Measurements from ENCODE around the gene CHRFAM7A.
A peak's percentile ranks its signal among the peaks of the same experiment; 100 is the strongest.
"Not testable (repeated sequence)": the region's sequence is repeated elsewhere in the genome, so short reads cannot be mapped to it uniquely, and the experiment has no call there.

CHRFAM7A gene

DNA sequence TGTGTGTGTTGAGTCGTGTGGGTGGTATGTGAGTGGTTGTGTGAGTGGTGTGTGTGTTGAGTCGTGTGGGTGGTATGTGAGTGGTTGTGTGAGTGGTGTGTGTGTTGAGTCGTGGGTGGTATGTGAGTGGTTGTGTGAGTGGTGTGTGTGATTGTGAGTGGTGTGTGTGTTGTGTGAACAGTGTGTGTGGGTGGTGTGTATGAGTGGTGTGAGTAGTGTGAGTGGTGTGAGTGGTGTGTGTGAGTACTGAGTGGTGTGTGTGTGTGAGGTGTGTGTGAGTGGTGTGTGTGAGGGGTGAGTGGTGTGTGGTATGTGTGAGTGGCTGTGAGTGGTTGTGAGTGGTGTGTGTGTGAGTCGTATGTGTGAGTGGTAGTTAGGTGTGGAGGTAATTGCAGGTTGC, 17.5 kb downstream of the CHRFAM7A start:
- H3K27me3 ChIP-seq (ENCODE audit: insufficient read depth, low read length, poor library complexity); H3K4me2 ChIP-seq (ENCODE audit: low read length); H3K79me2 ChIP-seq (ENCODE audit: control insufficient read depth, insufficient read depth, low read length); H3K56ac ChIP-seq (ENCODE audit: low read length); H3K23ac ChIP-seq (ENCODE audit: low read length); H3K4me3 ChIP-seq (ENCODE audit: low read length); H2BK120ac ChIP-seq (ENCODE audit: low read depth, low read length); H3K36me3 ChIP-seq (ENCODE audit: control insufficient read depth, insufficient read depth, low read length); H3K9ac ChIP-seq (ENCODE audit: low read length); H4K8ac ChIP-seq (ENCODE audit: low read depth, low read length); H4K5ac ChIP-seq (ENCODE audit: low read length); H3K4me1 ChIP-seq (ENCODE audit: control insufficient read depth, low read depth, low read length); H3K27ac ChIP-seq (ENCODE audit: low read depth, low read length); H3K79me1 ChIP-seq (ENCODE audit: low read length); H2AK5ac ChIP-seq (ENCODE audit: low read length); H2BK5ac ChIP-seq (ENCODE audit: low read length); H3K18ac ChIP-seq (ENCODE audit: low read length); H3K4ac ChIP-seq (ENCODE audit: low read depth, low read length); H2BK15ac ChIP-seq (replicated peaks; ENCODE audit: low read depth): not testable (repeated sequence)
- 50% methylated on average over 1 of the region's 4 CpGs for WGBS (ENCODE audit: extremely low coverage, insufficient coverage, low lambda C conversion rate)
- peak; percentile 19 for DNase-seq

DNA sequence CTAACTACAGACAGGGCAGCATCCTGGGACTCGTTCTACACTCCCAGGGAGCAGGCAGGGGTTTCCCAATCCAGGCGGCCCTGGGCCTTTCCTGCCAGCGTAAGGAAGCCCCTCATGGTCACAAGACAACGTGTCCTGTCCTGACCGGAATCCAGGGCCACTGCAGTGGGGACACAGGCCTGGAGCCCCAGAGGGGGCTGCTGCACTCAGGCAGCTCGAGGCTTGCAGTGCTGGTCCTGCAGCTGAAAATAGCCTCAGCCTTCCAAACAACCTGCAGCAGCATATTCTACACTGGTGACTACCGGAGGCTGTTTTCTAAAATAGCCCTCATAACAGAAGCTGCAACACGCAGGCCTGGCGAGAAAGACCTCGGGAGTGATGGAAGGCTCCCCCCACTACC, 18.5 kb downstream of the CHRFAM7A start:
- not testable (repeated sequence) for H4K5ac ChIP-seq (ENCODE audit: low read length); H3K79me2 ChIP-seq (ENCODE audit: control insufficient read depth, insufficient read depth, low read length); DNase-seq; H3K79me1 ChIP-seq (ENCODE audit: low read length); H3K9ac ChIP-seq (ENCODE audit: low read length); H3K56ac ChIP-seq (ENCODE audit: low read length); H3K18ac ChIP-seq (ENCODE audit: low read length); H2AK5ac ChIP-seq (ENCODE audit: low read length); H3K27me3 ChIP-seq (ENCODE audit: insufficient read depth, low read length, poor library complexity); H3K36me3 ChIP-seq (ENCODE audit: control insufficient read depth, insufficient read depth, low read length); H2BK5ac ChIP-seq (ENCODE audit: low read length); H2BK15ac ChIP-seq (replicated peaks; ENCODE audit: low read depth); H3K4ac ChIP-seq (ENCODE audit: low read depth, low read length); H2BK120ac ChIP-seq (ENCODE audit: low read depth, low read length); H3K4me3 ChIP-seq (ENCODE audit: low read length); H3K4me2 ChIP-seq (ENCODE audit: low read length); H4K8ac ChIP-seq (ENCODE audit: low read depth, low read length); H3K23ac ChIP-seq (ENCODE audit: low read length); H3K4me1 ChIP-seq (ENCODE audit: control insufficient read depth, low read depth, low read length); H3K27ac ChIP-seq (ENCODE audit: low read depth, low read length)
- WGBS (ENCODE audit: extremely low coverage, insufficient coverage, low lambda C conversion rate), result no CpG with 5 or more reads among the region's 10 CpGs

- not testable (repeated sequence) for H4K8ac ChIP-seq (ENCODE audit: low read depth, low read length); H3K36me3 ChIP-seq (ENCODE audit: control insufficient read depth, insufficient read depth, low read length); H3K4me1 ChIP-seq (ENCODE audit: control insufficient read depth, low read depth, low read length); DNase-seq; H3K27me3 ChIP-seq (ENCODE audit: insufficient read depth, low read length, poor library complexity); H3K79me2 ChIP-seq (ENCODE audit: control insufficient read depth, insufficient read depth, low read length); H3K79me1 ChIP-seq (ENCODE audit: low read length); H2BK120ac ChIP-seq (ENCODE audit: low read depth, low read length); H3K56ac ChIP-seq (ENCODE audit: low read length); H2BK15ac ChIP-seq (replicated peaks; ENCODE audit: low read depth); H3K27ac ChIP-seq (ENCODE audit: low read depth, low read length); H3K4me2 ChIP-seq (ENCODE audit: low read length); H3K4ac ChIP-seq (ENCODE audit: low read depth, low read length); H2AK5ac ChIP-seq (ENCODE audit: low read length); H3K4me3 ChIP-seq (ENCODE audit: low read length); H3K9ac ChIP-seq (ENCODE audit: low read length); H3K23ac ChIP-seq (ENCODE audit: low read length); H2BK5ac ChIP-seq (ENCODE audit: low read length); H4K5ac ChIP-seq (ENCODE audit: low read length); H3K18ac ChIP-seq (ENCODE audit: low read length)
- no CpG with 5 or more reads among the region's 3 CpGs for WGBS (ENCODE audit: extremely low coverage, insufficient coverage, low lambda C conversion rate)
Measured at GRCh38 chr15:30368271-30368670, 25.1 kb downstream of the CHRFAM7A start.

DNA sequence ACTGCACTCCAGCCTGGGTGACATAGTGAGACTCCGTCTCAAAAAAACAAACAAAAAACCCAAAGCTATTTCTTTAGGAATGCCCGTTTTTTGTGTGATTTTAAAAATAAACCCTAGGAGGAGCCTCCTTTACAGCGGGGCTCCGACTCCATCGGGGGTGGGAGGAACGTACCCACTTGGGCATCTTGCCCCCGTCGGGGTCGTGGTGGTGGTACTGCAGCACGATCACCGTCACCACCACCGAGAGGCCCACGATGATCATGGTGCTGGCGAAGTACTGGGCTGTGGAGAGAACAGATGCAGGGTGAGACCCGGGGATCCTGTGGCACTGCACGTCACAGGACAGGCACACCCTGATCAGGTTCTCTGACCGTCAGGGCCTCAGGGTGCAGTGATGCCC, 26.1 kb downstream of the CHRFAM7A start:
- not testable (repeated sequence) for H3K27me3 ChIP-seq (ENCODE audit: insufficient read depth, low read length, poor library complexity); H2BK120ac ChIP-seq (ENCODE audit: low read depth, low read length); H4K5ac ChIP-seq (ENCODE audit: low read length); H3K79me1 ChIP-seq (ENCODE audit: low read length); H3K9ac ChIP-seq (ENCODE audit: low read length); H3K18ac ChIP-seq (ENCODE audit: low read length); DNase-seq; H3K36me3 ChIP-seq (ENCODE audit: control insufficient read depth, insufficient read depth, low read length); H3K4ac ChIP-seq (ENCODE audit: low read depth, low read length); H2AK5ac ChIP-seq (ENCODE audit: low read length); H2BK5ac ChIP-seq (ENCODE audit: low read length); H3K56ac ChIP-seq (ENCODE audit: low read length); H3K4me3 ChIP-seq (ENCODE audit: low read length); H4K8ac ChIP-seq (ENCODE audit: low read depth, low read length); H2BK15ac ChIP-seq (replicated peaks; ENCODE audit: low read depth); H3K4me1 ChIP-seq (ENCODE audit: control insufficient read depth, low read depth, low read length); H3K79me2 ChIP-seq (ENCODE audit: control insufficient read depth, insufficient read depth, low read length); H3K4me2 ChIP-seq (ENCODE audit: low read length); H3K23ac ChIP-seq (ENCODE audit: low read length); H3K27ac ChIP-seq (ENCODE audit: low read depth, low read length)
- no CpG with 5 or more reads among the region's 17 CpGs for WGBS (ENCODE audit: extremely low coverage, insufficient coverage, low lambda C conversion rate)

DNA sequence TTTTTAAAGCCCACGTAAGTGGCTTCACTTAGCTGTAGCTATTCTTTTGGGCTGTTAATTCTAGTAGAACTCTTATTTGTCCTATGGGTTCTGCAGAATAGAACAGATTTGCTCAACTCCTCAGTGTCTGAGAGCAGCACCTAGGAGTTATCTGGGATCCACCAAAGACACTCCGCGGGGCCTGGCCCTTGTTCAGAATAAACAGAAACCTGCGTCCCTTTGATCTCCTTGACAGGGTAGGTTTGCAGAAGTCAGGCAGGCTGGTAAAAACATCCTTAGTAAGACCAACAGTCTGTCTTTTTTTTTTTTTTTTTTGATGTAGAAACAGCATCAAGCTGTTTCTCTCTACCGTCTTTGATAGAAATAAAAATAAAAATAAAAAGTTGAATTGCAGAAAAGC, 31.9 kb downstream of the CHRFAM7A start:
- not testable (repeated sequence) for H4K8ac ChIP-seq (ENCODE audit: low read depth, low read length)

GRCh38 chr15:30360990-30361389, 32.4 kb downstream of the CHRFAM7A start:
- WGBS (ENCODE audit: extremely low coverage, insufficient coverage, low lambda C conversion rate), result no CpG with 5 or more reads among the region's 2 CpGs
- not testable (repeated sequence) for H3K27ac ChIP-seq (ENCODE audit: low read depth, low read length); H3K27me3 ChIP-seq (ENCODE audit: insufficient read depth, low read length, poor library complexity); H2AK5ac ChIP-seq (ENCODE audit: low read length); H3K18ac ChIP-seq (ENCODE audit: low read length); DNase-seq; H3K4me1 ChIP-seq (ENCODE audit: control insufficient read depth, low read depth, low read length); H3K56ac ChIP-seq (ENCODE audit: low read length); H3K36me3 ChIP-seq (ENCODE audit: control insufficient read depth, insufficient read depth, low read length); H2BK5ac ChIP-seq (ENCODE audit: low read length); H3K4me2 ChIP-seq (ENCODE audit: low read length); H3K9ac ChIP-seq (ENCODE audit: low read length); H3K79me2 ChIP-seq (ENCODE audit: control insufficient read depth, insufficient read depth, low read length); H3K4ac ChIP-seq (ENCODE audit: low read depth, low read length); H4K5ac ChIP-seq (ENCODE audit: low read length); H4K8ac ChIP-seq (ENCODE audit: low read depth, low read length); H2BK120ac ChIP-seq (ENCODE audit: low read depth, low read length); H3K23ac ChIP-seq (ENCODE audit: low read length); H3K4me3 ChIP-seq (ENCODE audit: low read length); H3K79me1 ChIP-seq (ENCODE audit: low read length); H2BK15ac ChIP-seq (replicated peaks; ENCODE audit: low read depth)

More for the DNA sequence above, 31.9 kb downstream of the CHRFAM7A start:
- H3K4ac ChIP-seq (ENCODE audit: low read depth, low read length); DNase-seq; H3K36me3 ChIP-seq (ENCODE audit: control insufficient read depth, insufficient read depth, low read length); H3K27me3 ChIP-seq (ENCODE audit: insufficient read depth, low read length, poor library complexity); H3K4me1 ChIP-seq (ENCODE audit: control insufficient read depth, low read depth, low read length); H3K4me3 ChIP-seq (ENCODE audit: low read length); H2BK5ac ChIP-seq (ENCODE audit: low read length); H3K23ac ChIP-seq (ENCODE audit: low read length); H2AK5ac ChIP-seq (ENCODE audit: low read length); H3K79me2 ChIP-seq (ENCODE audit: control insufficient read depth, insufficient read depth, low read length); H3K4me2 ChIP-seq (ENCODE audit: low read length); H3K9ac ChIP-seq (ENCODE audit: low read length); H3K56ac ChIP-seq (ENCODE audit: low read length); H3K18ac ChIP-seq (ENCODE audit: low read length); H4K5ac ChIP-seq (ENCODE audit: low read length); H3K27ac ChIP-seq (ENCODE audit: low read depth, low read length); H2BK15ac ChIP-seq (replicated peaks; ENCODE audit: low read depth); H2BK120ac ChIP-seq (ENCODE audit: low read depth, low read length); H3K79me1 ChIP-seq (ENCODE audit: low read length): not testable (repeated sequence)
- WGBS (ENCODE audit: extremely low coverage, insufficient coverage, low lambda C conversion rate), result no CpG with 5 or more reads among the region's 5 CpGs

All from mesendoderm (in vitro differentiated cells).